IMR-90 (cell line): ENCODE data around the gene OPRL1. TPM values are rescaled to one million over a fixed set of nuclear protein-coding genes. Genes with fewer than 3 reads are reported as not detected.

Source experiments
- ATAC-seq: fragments of 200-7000 bp; cut with Tn5 transposase; 2 replicates; pipeline ENCODE4 v1.9.1; 2020; ENCODE audit warnings: low read depth, mild to moderate bottlenecking, moderate library complexity
- BruUV-seq: library from RNA; stranded (reverse); fragments of 400-500 nt; replicated peaks from 2 replicates; lab custom pipeline; 2021; lab: Mats Ljungman, UMichigan
- CTCF ChIA-PET: fragments of 300-600 bp; formaldehyde crosslinking; extraction: SDS; loops from one replicate; lab custom pipeline; 2021; ENCODE audit warnings: antibody characterized with exemption; lab: Yijun Ruan, JAX
- POLR2A ChIA-PET: fragments of 300-600 bp; sonication (Branson Sonifier 250); formaldehyde crosslinking; loops from one replicate; lab custom pipeline; 2022; ENCODE audit warnings: antibody characterized with exemption; ENCODE audit not compliant: unreplicated experiment; lab: Charles Lee
- DNase-seq: peaks from one replicate; pipeline ENCODE4 v3.0.0; 2013
- H2AFZ ChIP-seq: replicated peaks from 2 replicates; pipeline ENCODE3; 2013; ENCODE audit warnings: low read length, mild to moderate bottlenecking; ENCODE audit not compliant: poor library complexity
- H2AK5ac ChIP-seq: 2 replicates; pipeline ENCODE4 v1.6.1; 2013; ENCODE audit warnings: low read depth, low read length, inconsistent platforms
- H2AK9ac ChIP-seq: replicated peaks from 2 replicates; pipeline ENCODE3; 2013; ENCODE audit warnings: mild to moderate bottlenecking, low read depth, low read length, moderate library complexity; ENCODE audit not compliant: poor library complexity
- H2BK120ac ChIP-seq: 2 replicates; pipeline ENCODE4 v1.6.1; 2013; ENCODE audit warnings: low read depth, low read length, inconsistent platforms
- H2BK15ac ChIP-seq: 3 replicates; pipeline ENCODE4 v1.6.1; 2013; ENCODE audit warnings: low read depth, low read length, inconsistent platforms
- H2BK20ac ChIP-seq: 2 replicates; pipeline ENCODE4 v1.6.1; 2013; ENCODE audit warnings: low read depth, mild to moderate bottlenecking, inconsistent platforms, low read length, moderate library complexity
- H2BK5ac ChIP-seq: 2 replicates; pipeline ENCODE4 v1.6.1; 2013; ENCODE audit warnings: mild to moderate bottlenecking, low read depth, low read length, inconsistent platforms; ENCODE audit not compliant: poor library complexity, severe bottlenecking
- H3K14ac ChIP-seq: replicated peaks from 2 replicates; pipeline ENCODE4 v1.6.1; 2013; ENCODE audit warnings: low read depth, low read length, inconsistent platforms
- H3K18ac ChIP-seq: 2 replicates; pipeline ENCODE4 v1.6.1; 2013; ENCODE audit warnings: low read depth, low read length, control low read depth
- H3K23ac ChIP-seq: 2 replicates; pipeline ENCODE4 v1.6.1; 2013; ENCODE audit warnings: low read depth, low read length, inconsistent platforms
- H3K27ac ChIP-seq: 2 replicates; pipeline ENCODE4 v1.5.1; 2013; ENCODE audit warnings: mild to moderate bottlenecking, control low read depth, low read length; ENCODE audit not compliant: insufficient read depth
- H3K27me3 ChIP-seq: 2 replicates; pipeline ENCODE4 v1.6.1; 2013; ENCODE audit warnings: low read length; ENCODE audit not compliant: control insufficient read depth, insufficient read depth
- H3K36me3 ChIP-seq: 2 replicates; pipeline ENCODE4 v1.6.1; 2013; ENCODE audit warnings: low read length, mixed read lengths; ENCODE audit not compliant: control insufficient read depth, insufficient read depth
- H3K4ac ChIP-seq: 2 replicates; pipeline ENCODE4 v1.6.1; 2013; ENCODE audit warnings: low read depth, low read length, inconsistent platforms
- H3K4me1 ChIP-seq: 2 replicates; pipeline ENCODE4 v1.6.1; 2013; ENCODE audit warnings: low read length, mixed read lengths; ENCODE audit not compliant: control insufficient read depth, insufficient read depth
- H3K4me2 ChIP-seq: 2 replicates; pipeline ENCODE4 v1.6.1; 2013; ENCODE audit warnings: low read depth, mild to moderate bottlenecking, control low read depth, low read length, moderate library complexity
- H3K4me3 ChIP-seq: 2 replicates; pipeline ENCODE4 v1.5.1; 2013; ENCODE audit warnings: low read depth, mild to moderate bottlenecking, control low read depth, low read length, moderate library complexity; ENCODE audit not compliant: insufficient read depth
- H3K56ac ChIP-seq: 2 replicates; pipeline ENCODE4 v1.6.1; 2013; ENCODE audit warnings: low read length, inconsistent platforms; ENCODE audit not compliant: insufficient read depth; ENCODE audit errors: extremely low read depth
- H3K79me1 ChIP-seq, 2 experiments: 2 replicates each; pipeline ENCODE4 v1.6.1; 2013; ENCODE audit warnings: low read length in 2 of 2, inconsistent platforms in 1 of 2, low read depth in 1 of 2
- H3K9ac ChIP-seq: 2 replicates; pipeline ENCODE4 v1.6.1; 2013; ENCODE audit warnings: low read depth, low read length, control low read depth
- H3K9me1 ChIP-seq: 2 replicates; pipeline ENCODE4 v1.6.1; 2013; ENCODE audit warnings: low read length, inconsistent platforms; ENCODE audit not compliant: insufficient read depth
- H3K9me3 ChIP-seq: 2 replicates; pipeline ENCODE4 v1.6.1; 2013; ENCODE audit warnings: low read length; ENCODE audit not compliant: control insufficient read depth, insufficient read depth
- H4K20me1 ChIP-seq: 2 replicates; pipeline ENCODE4 v1.6.1; 2013; ENCODE audit warnings: low read length, inconsistent platforms; ENCODE audit not compliant: insufficient read depth
- H4K5ac ChIP-seq: 2 replicates; pipeline ENCODE4 v1.6.1; 2013; ENCODE audit warnings: mild to moderate bottlenecking, low read depth, low read length, control low read depth
- H4K8ac ChIP-seq, 2 experiments: 2 replicates each; pipeline ENCODE4 v1.6.1; 2013; ENCODE audit warnings: low read depth in 2 of 2, low read length in 2 of 2, control low read depth in 1 of 2, inconsistent platforms in 1 of 2
- H4K91ac ChIP-seq: 2 replicates; pipeline ENCODE4 v1.6.1; 2013; ENCODE audit warnings: low read depth, low read length, inconsistent platforms; ENCODE audit not compliant: insufficient read depth
- ELK1 ChIP-seq: fragments of 150-350 bp; IDR thresholded peaks from 2 replicates; pipeline ENCODE4 v1.6.1; 2016; ENCODE audit warnings: low read depth, mild to moderate bottlenecking, low read length, moderate library complexity, borderline replicate concordance
- FOS ChIP-seq: fragments of 150-350 bp; IDR thresholded peaks from 2 replicates; pipeline ENCODE4 v1.6.1; 2016; ENCODE audit warnings: low read depth, low read length
- NFE2L2 ChIP-seq: fragments of 150-350 bp; IDR thresholded peaks from 2 replicates; pipeline ENCODE4 v1.6.1; 2016; ENCODE audit warnings: low read depth, mild to moderate bottlenecking, low read length
- POLR2A ChIP-seq: IDR thresholded peaks from 2 replicates; pipeline ENCODE4 v1.6.1; 2012; ENCODE audit warnings: mild to moderate bottlenecking, low read depth, low read length
- RCOR1 ChIP-seq: IDR thresholded peaks from 2 replicates; pipeline ENCODE4 v1.6.1; 2012; ENCODE audit warnings: mild to moderate bottlenecking, low read length, improper control_type of control experiment; ENCODE audit not compliant: insufficient replicate concordance
- RFX5 ChIP-seq: IDR thresholded peaks from 2 replicates; pipeline ENCODE4 v1.8.0; 2012; ENCODE audit warnings: low read depth, mild to moderate bottlenecking, low read length, moderate library complexity
- WGBS, 2 experiments: methylation state at CpG; one replicate each; pipeline versions ENCODE4 v1.1.5 to v1.1.7; 2013; ENCODE audit warnings: missing lambda C conversion rate in 2 of 2; ENCODE audit not compliant: insufficient read length in 1 of 2; ENCODE audit errors: extremely low coverage in 2 of 2; 5-methylcytosine and 5-hydroxymethylcytosine counted together
- dilution Hi-C: fragments of 300-500 bp; cut with HindIII; formaldehyde crosslinking; loops from one replicate; pipeline ENCODE4 v1.14.3; 2018; ENCODE audit warnings: low sequenced_read_pairs; ENCODE audit not compliant: unreplicated experiment
- in situ Hi-C: fragments of 300-500 bp; cut with MboI; formaldehyde crosslinking; loops from 3 replicates; pipeline ENCODE4 v1.14.3; 2019; ENCODE audit warnings: low sequenced_read_pairs, inconsistent platforms, mixed read lengths
- intact Hi-C: fragments of 100-400 bp; cut with micrococcal nuclease; formaldehyde crosslinking; loops from 2 replicates; pipeline ENCODE4 v1.10.0; 2022
- polyA plus RNA-seq, 3 experiments: library from polyadenylated mRNA; depleted of rRNA; stranded (reverse); fragments of >200 nt; gene quantifications; 2 replicates each; pipeline ENCODE4 v1.2.3, GENCODE V29; 2012; ENCODE audit warnings: low replicate concordance in 1 of 3
- total RNA-seq: library from RNA; depleted of rRNA; stranded (reverse); fragments of >200 nt; gene quantifications from 2 replicates; pipeline ENCODE4 v1.2.3, GENCODE V29; 2012

Gene OPRL1
- total and polyA plus RNA-seq, 2 of the 4 experiments (the other 2 are of a cell fraction), result 0.36 to 1.2 TPM

- Histone ChIP-seq H3K79me1 (no peaks in the 10 kb centered on the region), H3K36me3 (no peaks in the 10 kb centered on the region), H2BK120ac (no peak overlapping the region), H2BK5ac (no peak overlapping the region), H3K4ac (no peak overlapping the region), H3K4me1 (no peaks in the 10 kb centered on the region), H2AFZ (no peak overlapping the region), H2AK9ac (no peak overlapping the region), H2AK5ac (no peak overlapping the region), H3K9me1 (no peaks in the 10 kb centered on the region), H4K8ac (no peak overlapping the region), H3K27ac (no peak overlapping the region), H3K18ac (no peak overlapping the region), H2BK15ac (no peak overlapping the region), H3K4me2 (no peak overlapping the region), H3K9me3 (no peaks in the 10 kb centered on the region), H4K91ac (no peak overlapping the region), H4K5ac (no peak overlapping the region), H3K27me3 (peaks cover 38% of the 10 kb centered on the region), H2BK20ac (no peak overlapping the region), H4K20me1 (no peaks in the 10 kb centered on the region), H3K14ac (no peak overlapping the region), H3K23ac (no peak overlapping the region), H3K4me3 (no peak overlapping the region), H3K56ac (no peak overlapping the region), H3K9ac (no peak overlapping the region)
- dilution Hi-C loops (no loop called here), in situ Hi-C loops (no loop called here), intact Hi-C loops (no loop called here)
- no TSS peak for BruUV-seq
- ATAC-seq (no peak), DNase-seq (no peak)
- ChIA-PET CTCF (no interaction called here), POLR2A (interaction anchor here (0.5 kb wide), 1 partner anchor 278 kb away, joined by 4 read pairs; no protein-coding TSS in a partner anchor)
- no peak for TF ChIP-seq FOS
- no peak for TF ChIP-seq RCOR1
- no peak for TF ChIP-seq NFE2L2
- no peak for TF ChIP-seq POLR2A
- TF ChIP-seq ELK1, result no peak
- no peak for TF ChIP-seq RFX5
- 51% methylated on average over 9 of the region's 21 CpGs; no CpG with 5 or more reads in 1 of the 2 experiments for WGBS, 2 experiments
These were observed 19.4 kb downstream of the OPRL1 start for GRCh38 chr20:64099086-64099786.
